Effector CD4-positive, alpha-beta T cell (primary cell): ENCODE measurements around the gene DYSF.

Source experiments
- DNase-seq: peaks from one replicate; pipeline ENCODE4 v3.0.0-alpha.2; 2020

DYSF gene

DNA sequence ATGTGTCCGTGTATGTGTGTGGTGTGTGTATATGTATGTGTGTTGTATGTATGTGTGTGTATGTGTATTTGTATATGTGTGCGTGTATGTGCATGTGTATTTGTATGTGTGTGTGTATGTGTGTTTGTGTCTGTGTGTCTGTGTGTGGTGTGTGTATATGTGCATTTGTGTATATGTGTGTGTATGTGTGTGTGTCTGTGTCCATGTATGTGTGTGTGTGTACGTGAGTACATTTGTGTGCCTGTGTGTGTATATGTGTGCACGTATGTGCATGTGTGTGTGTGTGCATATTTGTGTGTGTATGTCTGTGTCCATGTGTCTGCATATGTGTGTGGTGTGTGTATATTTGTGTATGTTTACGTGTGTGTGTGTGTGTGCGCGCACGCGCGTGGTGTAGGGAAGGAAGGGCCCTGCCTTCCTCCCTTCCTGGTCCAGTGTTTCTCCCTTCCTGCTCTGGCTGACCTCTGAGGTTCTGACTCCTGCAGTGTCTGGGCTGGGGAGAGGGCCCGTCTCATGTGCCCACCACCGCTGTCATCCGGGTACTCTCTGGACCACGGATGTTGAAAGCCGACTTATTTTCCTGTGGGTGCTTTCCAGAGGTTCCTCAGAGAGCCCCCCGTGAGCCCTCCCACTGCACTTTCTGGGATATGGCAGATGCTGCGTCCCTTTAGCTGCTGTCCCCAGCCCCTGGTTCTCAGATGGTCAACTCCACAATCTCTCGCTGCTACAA lies 209.5 kb downstream of the DYSF start:
- DNase-seq: no peak

DNA sequence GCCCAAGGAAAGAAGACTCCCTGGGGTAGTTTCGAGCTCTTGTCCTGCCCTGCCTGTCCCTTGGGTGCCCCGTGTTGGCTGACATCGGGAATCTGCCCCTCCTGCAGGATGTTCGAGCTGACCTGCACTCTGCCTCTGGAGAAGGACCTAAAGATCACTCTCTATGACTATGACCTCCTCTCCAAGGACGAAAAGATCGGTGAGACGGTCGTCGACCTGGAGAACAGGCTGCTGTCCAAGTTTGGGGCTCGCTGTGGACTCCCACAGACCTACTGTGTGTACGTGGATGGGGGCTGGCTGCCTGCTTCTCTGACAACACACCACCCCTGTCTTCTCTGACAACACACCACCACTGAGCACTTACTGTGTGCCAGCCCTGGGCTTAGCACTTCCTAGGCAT lies 210.8 kb downstream of the DYSF start:
- no peak for DNase-seq

DNA sequence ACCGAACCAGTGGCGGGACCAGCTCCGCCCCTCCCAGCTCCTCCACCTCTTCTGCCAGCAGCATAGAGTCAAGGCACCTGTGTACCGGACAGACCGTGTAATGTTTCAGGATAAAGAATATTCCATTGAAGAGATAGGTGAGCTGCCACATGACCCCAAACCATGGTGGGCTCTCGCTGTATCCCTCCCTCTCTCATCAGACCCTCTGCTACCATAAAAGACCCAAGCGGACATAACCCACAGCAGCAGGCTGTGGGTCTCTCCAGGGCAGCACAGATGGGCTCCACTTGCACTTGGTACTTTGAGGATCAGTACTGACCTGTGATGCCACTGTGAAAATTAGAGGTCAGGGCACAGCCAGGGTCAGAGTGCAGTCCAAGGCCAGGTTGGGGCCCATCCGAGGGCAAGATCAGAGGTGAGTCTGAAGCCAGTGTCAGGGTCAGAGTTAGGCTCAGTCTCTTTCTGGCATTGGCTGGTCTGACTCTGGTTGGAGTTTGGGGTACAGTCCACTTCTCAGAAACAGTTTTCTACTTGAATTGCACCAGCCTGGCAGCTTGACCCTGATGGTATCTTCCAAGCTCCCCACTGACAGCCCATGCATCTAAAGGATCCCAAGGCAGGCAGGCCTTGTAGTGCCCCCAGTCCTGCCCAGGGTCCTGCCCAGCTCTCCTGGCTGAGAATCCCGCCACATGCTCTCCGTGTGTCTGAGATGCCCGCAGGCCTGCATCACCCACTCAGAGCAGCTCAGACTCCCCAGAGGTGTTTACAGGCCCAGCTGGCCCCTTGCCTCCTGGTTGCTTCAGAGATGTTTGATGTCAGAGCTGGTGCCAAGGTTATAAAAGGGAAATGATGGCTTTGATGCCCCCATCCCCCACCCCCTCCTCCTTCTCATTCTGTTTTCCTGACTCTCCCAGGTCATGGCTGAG lies 212.1 kb downstream of the DYSF start:
- DNase-seq: no peak

DNA sequence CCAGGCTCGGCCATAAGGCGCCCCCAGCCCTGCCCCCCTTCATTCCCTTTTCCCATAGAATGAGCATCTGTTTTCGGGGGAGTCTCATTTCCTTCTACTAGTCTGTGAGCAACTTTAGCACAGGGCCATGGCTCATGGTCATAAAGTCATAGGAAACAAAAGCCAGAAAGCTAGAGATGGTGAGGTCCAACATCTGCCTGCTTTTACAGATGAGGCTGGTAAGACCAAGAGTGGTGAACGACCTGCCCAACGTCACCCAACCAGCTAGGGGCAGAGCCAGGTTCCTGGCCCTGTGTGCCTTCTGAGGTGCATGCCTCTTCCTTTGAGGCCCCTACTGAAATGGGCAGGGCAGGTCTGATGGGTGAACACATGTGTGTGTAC lies 212.7 kb downstream of the DYSF start:
- no peak for DNase-seq

DNA sequence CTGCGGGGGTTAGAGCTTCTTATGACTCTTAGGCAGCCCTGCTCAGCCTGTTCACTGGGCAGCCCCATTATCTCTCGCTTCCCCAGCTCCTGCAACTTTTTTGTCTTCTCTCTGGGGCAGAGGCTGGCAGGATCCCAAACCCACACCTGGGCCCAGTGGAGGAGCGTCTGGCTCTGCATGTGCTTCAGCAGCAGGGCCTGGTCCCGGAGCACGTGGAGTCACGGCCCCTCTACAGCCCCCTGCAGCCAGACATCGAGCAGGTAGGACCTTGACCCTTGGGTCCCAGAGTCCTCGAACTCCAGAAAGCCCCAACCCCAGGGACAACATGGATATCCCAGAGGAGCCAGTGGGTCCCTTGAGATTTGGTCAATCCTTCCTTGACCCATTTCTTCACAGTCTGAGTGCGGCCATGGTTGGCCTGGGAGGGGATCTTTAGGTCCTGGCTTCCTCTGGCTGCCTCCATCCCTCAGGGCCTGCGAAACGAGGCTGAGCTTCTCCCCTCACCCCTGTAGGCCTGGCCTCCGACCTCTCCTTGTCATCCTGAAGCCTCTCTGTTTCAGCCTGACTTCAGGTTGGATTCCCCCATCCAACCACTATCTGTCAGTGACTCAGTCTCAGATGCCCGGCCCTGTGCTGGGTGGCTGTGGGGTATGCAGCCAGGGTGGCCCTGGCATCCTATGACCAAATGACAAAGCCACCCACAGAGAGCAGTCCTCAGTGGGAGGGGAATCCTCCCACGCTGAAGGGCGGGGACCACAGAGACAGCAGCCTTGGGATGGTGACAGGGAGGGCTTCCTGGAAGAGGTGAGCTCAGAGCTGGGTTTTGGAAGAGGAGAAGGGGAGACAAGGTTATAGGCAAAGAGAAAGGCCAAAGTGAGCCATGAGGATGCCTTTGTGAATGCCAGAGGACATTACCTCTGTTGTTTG lies 214.2 kb downstream of the DYSF start:
- DNase-seq: no peak

GRCh38 chr2:71668326-71669057 lies 215.1 kb downstream of the DYSF start:
- no peak for DNase-seq

DNA sequence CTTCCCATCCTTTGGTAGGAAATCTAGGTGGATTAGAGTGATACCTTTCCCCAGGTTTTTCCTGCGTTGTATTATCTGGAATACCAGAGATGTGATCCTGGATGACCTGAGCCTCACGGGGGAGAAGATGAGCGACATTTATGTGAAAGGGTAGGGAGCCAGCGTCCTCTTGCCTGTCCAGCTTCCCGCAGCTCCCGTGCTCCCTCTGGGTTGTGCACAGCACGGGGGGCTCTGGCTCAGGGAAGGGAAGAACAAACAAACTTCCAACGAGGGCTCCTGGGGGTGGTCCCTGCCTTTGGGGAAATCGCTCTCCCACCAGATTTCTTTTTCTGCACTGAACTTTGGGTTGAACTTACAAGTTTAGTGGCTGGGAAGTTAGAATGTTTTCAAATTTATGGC lies 215.7 kb downstream of the DYSF start:
- no peak for DNase-seq

- no peak for DNase-seq
Measured at GRCh38 chr2:71669628-71670429, 216.5 kb downstream of the DYSF start.

GRCh38 chr2:71670430-71670795 lies 217.1 kb downstream of the DYSF start:
- DNase-seq: no peak

GRCh38 chr2:71671203-71671854 lies 218.0 kb downstream of the DYSF start:
- no peak for DNase-seq

GRCh38 chr2:71671895-71672825 lies 218.8 kb downstream of the DYSF start:
- DNase-seq: no peak

GRCh38 chr2:71672826-71673795 lies 219.8 kb downstream of the DYSF start:
- no peak for DNase-seq

- no peak for DNase-seq
Measured at GRCh38 chr2:71674158-71674851, 220.9 kb downstream of the DYSF start.

DNA sequence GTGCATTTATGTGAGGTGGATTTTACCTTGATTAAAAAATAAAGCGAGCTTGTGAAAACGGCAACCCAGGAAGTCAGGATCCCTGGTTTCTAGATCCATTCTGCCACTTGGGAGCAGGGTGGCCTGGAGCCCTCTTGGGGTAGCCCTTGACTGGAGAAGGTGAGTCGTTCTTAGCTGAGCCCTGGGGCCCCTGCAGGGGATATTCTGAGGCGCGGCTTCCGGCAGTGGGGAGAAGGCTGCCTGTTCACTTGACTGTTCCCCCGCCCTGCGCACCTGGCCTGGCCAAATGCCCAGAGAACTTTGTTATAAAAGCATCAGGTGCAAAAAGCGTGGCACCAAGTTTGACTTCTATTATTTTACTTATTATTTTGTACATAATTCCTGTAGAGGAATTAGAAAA lies 221.9 kb downstream of the DYSF start:
- no peak for DNase-seq

DNA sequence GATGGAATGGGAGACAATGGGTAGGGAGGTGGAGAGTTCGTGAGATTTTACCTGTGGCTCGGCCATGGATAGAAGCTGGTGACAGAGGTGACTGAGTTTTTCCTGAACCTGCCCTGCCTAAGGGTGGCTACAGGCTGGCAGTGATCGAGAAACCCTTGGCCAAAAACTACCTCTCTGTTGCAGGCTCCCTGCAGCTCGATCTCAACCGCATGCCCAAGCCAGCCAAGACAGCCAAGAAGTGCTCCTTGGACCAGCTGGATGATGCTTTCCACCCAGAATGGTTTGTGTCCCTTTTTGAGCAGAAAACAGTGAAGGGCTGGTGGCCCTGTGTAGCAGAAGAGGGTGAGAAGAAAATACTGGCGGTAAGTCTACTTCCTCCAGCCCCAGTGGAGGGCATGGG lies 225.5 kb downstream of the DYSF start:
- no peak for DNase-seq

- no peak for DNase-seq
Measured at GRCh38 chr2:71679491-71679890, 226.1 kb downstream of the DYSF start.

GRCh38 chr2:71680925-71681324 lies 227.6 kb downstream of the DYSF start:
- DNase-seq: no peak

- DNase-seq: no peak
Measured at GRCh38 chr2:71681626-71682025, 228.3 kb downstream of the DYSF start.
